GM21390 (cell line): ENCODE data around the gene UQCRHL.

Experiments used
- ATAC-seq: cut with Tn5 transposase; IDR thresholded peaks from one replicate; pipeline ENCODE4 v1.9.1; 2021; ENCODE audit not compliant: unreplicated experiment

Gene UQCRHL

GRCh38 chr1:15799004-15799867 is 8.2 kb downstream of the UQCRHL start:
- no peak for ATAC-seq

GRCh38 chr1:15797614-15798390 is 9.6 kb downstream of the UQCRHL start:
- no peak for ATAC-seq

- no peak for ATAC-seq
These were observed 11.4 kb downstream of the UQCRHL start for GRCh38 chr1:15796086-15796462.

GRCh38 chr1:15788624-15789301 is 18.7 kb downstream of the UQCRHL start:
- ATAC-seq: no peak

- ATAC-seq: no peak
These were observed 20.9 kb downstream of the UQCRHL start for GRCh38 chr1:15786581-15786980.

DNA sequence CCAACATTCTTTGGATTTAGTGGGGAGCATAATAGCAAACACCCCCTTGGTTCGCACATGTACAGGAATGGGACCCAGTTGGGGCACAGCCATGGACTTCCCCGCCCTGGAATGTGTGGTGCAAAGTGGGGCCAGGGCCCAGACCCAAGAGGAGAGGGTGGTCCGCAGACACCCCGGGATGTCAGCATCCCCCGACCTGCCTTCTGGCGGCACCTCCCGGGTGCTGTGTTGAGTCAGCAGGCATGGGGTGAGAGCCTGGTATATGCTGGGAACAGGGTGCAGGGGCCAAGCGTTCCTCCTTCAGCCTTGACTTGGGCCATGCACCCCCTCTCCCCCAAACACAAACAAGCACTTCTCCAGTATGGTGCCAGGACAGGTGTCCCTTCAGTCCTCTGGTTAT is 21.8 kb downstream of the UQCRHL start:
- ATAC-seq: no peak

GRCh38 chr1:15777909-15778707 is 29.3 kb downstream of the UQCRHL start:
- ATAC-seq: no peak

DNA sequence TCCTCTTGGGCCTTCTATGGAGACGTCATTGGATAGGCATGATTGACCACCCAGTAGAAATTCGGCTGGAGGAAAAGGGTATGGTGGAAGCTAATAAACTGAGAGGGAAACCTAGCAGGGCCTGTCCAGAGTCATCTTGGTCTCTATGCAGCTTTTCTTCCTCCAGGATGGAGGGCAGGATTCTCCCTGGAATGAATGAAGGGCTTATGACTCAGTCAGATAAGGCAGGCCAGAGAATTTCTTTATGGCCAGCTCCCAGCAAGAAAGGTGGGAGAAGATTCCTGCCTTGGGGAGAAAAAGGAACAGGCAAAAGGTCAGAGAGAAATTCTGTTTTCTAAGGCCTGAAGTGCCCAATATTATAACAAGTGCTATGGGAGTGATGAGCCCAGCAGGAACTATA is 31.7 kb downstream of the UQCRHL start:
- no peak for ATAC-seq

GRCh38 chr1:15771836-15772515 is 35.5 kb downstream of the UQCRHL start:
- ATAC-seq: no peak

GRCh38 chr1:15770313-15770962 is 37.0 kb downstream of the UQCRHL start:
- ATAC-seq: no peak

GRCh38 chr1:15768388-15768787 is 39.1 kb downstream of the UQCRHL start:
- ATAC-seq: no peak

DNA sequence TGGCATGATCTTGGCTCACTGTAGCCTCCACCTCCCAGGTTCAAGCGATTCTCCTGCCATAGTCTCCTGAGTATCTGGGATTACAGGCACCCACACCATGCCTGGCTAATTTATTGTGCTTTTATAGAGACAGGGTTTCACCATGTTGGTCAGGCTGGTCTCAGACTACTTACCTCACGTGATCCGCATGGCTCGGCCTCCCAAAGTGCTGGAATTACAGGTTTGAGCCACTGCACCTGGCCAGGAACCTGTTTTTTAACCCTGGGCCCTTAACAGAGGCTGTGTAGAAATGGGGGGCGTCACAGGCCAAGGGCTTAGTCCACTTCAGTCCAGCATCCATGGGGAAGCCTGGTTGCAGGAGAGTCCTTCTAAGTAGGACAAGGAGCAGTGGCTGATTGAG is 39.5 kb downstream of the UQCRHL start:
- no peak for ATAC-seq

DNA sequence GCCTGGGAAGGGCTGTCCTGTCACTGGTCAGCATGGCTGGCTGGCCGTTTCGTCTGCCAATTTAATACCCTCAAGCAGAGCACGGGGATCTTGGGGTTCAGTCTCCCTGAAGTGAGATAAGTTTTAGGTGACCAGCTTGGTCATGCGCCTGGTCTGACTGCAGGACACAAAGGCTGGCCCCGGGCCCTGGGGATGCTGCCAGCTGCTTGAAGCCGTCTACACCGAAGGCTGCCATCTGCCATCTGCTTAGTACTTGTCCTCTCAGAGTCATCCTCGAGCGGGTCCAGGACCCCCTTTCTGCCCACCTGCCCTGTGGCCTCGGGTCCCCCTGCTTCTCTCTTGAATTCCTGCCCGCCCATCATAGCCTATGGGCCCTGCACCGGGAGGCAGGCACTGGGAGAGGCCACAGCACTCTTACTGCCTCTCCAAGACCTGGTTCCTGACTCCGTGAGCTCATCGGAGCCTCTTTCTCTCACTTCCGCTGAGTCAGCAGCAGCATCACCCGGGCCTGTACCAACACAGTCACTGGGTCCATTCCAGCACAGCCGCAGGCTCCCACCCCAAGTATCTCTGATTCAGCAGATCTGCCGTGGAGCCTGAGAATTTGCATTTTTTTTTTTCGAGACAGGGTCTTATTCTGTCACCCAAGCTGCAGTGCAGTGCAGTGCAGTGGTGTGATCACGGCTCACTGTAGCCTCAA is 41.8 kb downstream of the UQCRHL start:
- no peak for ATAC-seq

DNA sequence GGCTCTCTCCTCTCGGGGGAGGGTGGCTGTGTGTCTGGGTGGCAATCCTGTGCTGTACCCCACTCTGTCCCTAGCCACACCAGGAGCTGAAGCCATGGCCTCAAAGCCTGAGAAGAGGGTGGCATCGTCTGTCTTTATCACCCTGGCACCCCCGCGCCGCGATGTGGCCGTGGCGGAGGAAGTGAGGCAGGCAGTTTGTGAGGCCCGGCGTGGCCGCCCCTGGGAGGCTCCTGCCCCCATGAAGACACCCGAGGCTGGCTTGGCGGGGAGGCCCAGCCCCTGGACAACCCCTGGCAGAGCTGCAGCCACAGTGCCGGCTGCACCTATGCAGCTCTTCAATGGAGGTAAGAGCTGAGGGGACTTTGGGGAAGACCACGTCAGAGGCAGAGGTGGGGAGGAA is 42.6 kb downstream of the UQCRHL start:
- ATAC-seq: no peak

- no peak for ATAC-seq
These were observed 43.1 kb downstream of the UQCRHL start for GRCh38 chr1:15764269-15764764.

DNA sequence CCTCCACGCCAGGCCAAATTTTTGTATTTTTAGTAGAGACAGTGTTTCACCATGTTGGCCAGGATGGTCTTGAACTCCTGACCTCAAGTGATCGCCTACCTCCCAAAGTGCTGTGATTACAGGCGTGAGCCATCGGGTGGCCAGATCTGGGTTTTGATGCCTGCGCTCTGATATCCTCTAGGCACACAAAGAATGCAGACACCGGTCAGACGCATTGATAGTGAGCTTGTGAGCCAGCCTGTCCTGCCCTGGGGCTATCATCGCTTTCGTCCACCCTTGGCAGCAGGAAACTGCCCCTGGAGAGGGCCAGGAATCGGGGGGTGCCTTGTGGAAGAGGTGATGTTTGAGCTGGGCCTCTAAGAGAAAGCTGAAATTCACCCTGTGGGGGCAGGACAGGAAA is 44.9 kb downstream of the UQCRHL start:
- ATAC-seq: no peak

GRCh38 chr1:15761366-15762128 is 45.9 kb downstream of the UQCRHL start:
- no peak for ATAC-seq

GRCh38 chr1:15760520-15761211 is 46.8 kb downstream of the UQCRHL start:
- no peak for ATAC-seq
